HG03280 (cell line): ENCODE measurements around the gene LRFN2.

Experiments used
- ATAC-seq: cut with Tn5 transposase; IDR thresholded peaks from one replicate; pipeline ENCODE4 v1.9.1; 2021; ENCODE audit warnings: mild to moderate bottlenecking, moderate library complexity; ENCODE audit not compliant: unreplicated experiment

The LRFN2 gene

GRCh38 chr6:40386200-40386599 lies 201.0 kb downstream of the LRFN2 start:
- no peak for ATAC-seq

- no peak for ATAC-seq
These were observed 203.6 kb downstream of the LRFN2 start for GRCh38 chr6:40383348-40384115.

- no peak for ATAC-seq
These were observed 206.9 kb downstream of the LRFN2 start for GRCh38 chr6:40380271-40380670.

- ATAC-seq: no peak
These were observed 207.4 kb downstream of the LRFN2 start for GRCh38 chr6:40379811-40380210.

- ATAC-seq: no peak
These were observed 208.5 kb downstream of the LRFN2 start for GRCh38 chr6:40378725-40379074.

GRCh38 chr6:40378071-40378724 lies 209.0 kb downstream of the LRFN2 start:
- ATAC-seq: no peak

GRCh38 chr6:40377173-40377806 lies 209.9 kb downstream of the LRFN2 start:
- ATAC-seq: no peak

GRCh38 chr6:40376113-40376650 lies 211.0 kb downstream of the LRFN2 start:
- ATAC-seq: no peak

- ATAC-seq: no peak
These were observed 213.9 kb downstream of the LRFN2 start for GRCh38 chr6:40373267-40373666.

- ATAC-seq: no peak
These were observed 215.5 kb downstream of the LRFN2 start for GRCh38 chr6:40371621-40372020.

GRCh38 chr6:40371095-40371494 lies 216.1 kb downstream of the LRFN2 start:
- no peak for ATAC-seq

GRCh38 chr6:40369891-40370290 lies 217.3 kb downstream of the LRFN2 start:
- no peak for ATAC-seq

- no peak for ATAC-seq
These were observed 218.1 kb downstream of the LRFN2 start for GRCh38 chr6:40369042-40369441.

GRCh38 chr6:40362859-40363258 lies 224.3 kb downstream of the LRFN2 start:
- ATAC-seq: no peak

- no peak for ATAC-seq
These were observed 227.4 kb downstream of the LRFN2 start for GRCh38 chr6:40359808-40360207.

GRCh38 chr6:40358473-40359460 lies 228.4 kb downstream of the LRFN2 start:
- no peak for ATAC-seq

- no peak for ATAC-seq
These were observed 230.8 kb downstream of the LRFN2 start for GRCh38 chr6:40356242-40356910.

- no peak for ATAC-seq
These were observed 231.6 kb downstream of the LRFN2 start for GRCh38 chr6:40355532-40355931.

- ATAC-seq: no peak
These were observed 232.1 kb downstream of the LRFN2 start for GRCh38 chr6:40355066-40355465.

- no peak for ATAC-seq
These were observed 233.2 kb downstream of the LRFN2 start for GRCh38 chr6:40353967-40354452.
